HCT116 (cell line): ENCODE measurements around the gene EXOSC7. TPM values are rescaled to one million over a fixed set of nuclear protein-coding genes. Genes with fewer than 3 reads are reported as not detected.

Experiments
- ATAC-seq: fragments of 200-7000 bp; cut with Tn5 transposase; 2 replicates; pipeline ENCODE4 v1.9.1; 2020; ENCODE audit warnings: mild to moderate bottlenecking, moderate library complexity
- BruUV-seq: library from RNA; stranded (reverse); fragments of 400-500 nt; replicated peaks from 2 replicates; lab custom pipeline; 2021; lab: Mats Ljungman, UMichigan
- CTCF ChIA-PET: fragments of 300-600 bp; sonication (Branson Sonifier 250); formaldehyde crosslinking; loops from one replicate; lab custom pipeline; 2021; ENCODE audit warnings: antibody characterized with exemption; lab: Charles Lee
- POLR2A ChIA-PET: fragments of 300-600, 350-600 bp; sonication (Branson Sonifier 250); formaldehyde crosslinking; loops from one replicate; lab custom pipeline; 2021; ENCODE audit warnings: antibody characterized with exemption; lab: Charles Lee
- RAD21 ChIA-PET, 2 experiments: fragments of 300-600 bp; sonication (Branson Sonifier 250); formaldehyde crosslinking; loops; one replicate each; lab custom pipeline; 2023; ENCODE audit warnings: low total read pairs in 2 of 2; ENCODE audit not compliant: uncharacterized antibody in 2 of 2, unreplicated experiment in 2 of 2, low non-redundant PET in 1 of 2; lab: Charles Lee
- DNase-seq: peaks from one replicate; pipeline ENCODE4 v3.0.0-alpha.2; 2010; ENCODE audit warnings: low read depth, low spot score
- H2AFZ ChIP-seq: fragments of 200-600 bp; shearing (Covaris generic), sonication (generic); 2 replicates; pipeline ENCODE4 v1.6.1; 2017; ENCODE audit warnings: low read depth, mixed run types, mixed read lengths, antibody characterized with exemption, low read length; ENCODE audit not compliant: poor library complexity, severe bottlenecking
- H3K27ac ChIP-seq: 2 replicates; pipeline ENCODE4 v1.5.1; 2012; ENCODE audit warnings: low read depth, low read length
- H3K27me3 ChIP-seq: fragments of 200-600 bp; sonication (generic); 2 replicates; pipeline ENCODE4 v1.6.1; 2016; ENCODE audit warnings: mixed run types, low read length, mixed read lengths; ENCODE audit not compliant: insufficient read depth
- H3K36me3 ChIP-seq, 2 experiments: fragments of 200-500 bp in 1 of 2; fragments of 200-600 bp in 1 of 2; sonication (Bioruptor generic) in 1 of 2; sonication (generic) in 1 of 2; 2 replicates each; pipeline versions ENCODE4 v1.5.1 to v1.6.1; 2014 to 2016; ENCODE audit warnings: low read length in 2 of 2, inconsistent platforms in 1 of 2, mixed read lengths in 1 of 2, mixed run types in 1 of 2; ENCODE audit not compliant: insufficient read depth in 2 of 2, control insufficient read depth in 1 of 2
- H3K4me1 ChIP-seq, 2 experiments: fragments of 200-600 bp in 1 of 2; sonication (generic) in 1 of 2; 2 replicates each; pipeline versions ENCODE4 v1.5.1 to v1.6.1; 2012 to 2017; ENCODE audit warnings: low read length in 2 of 2, inconsistent platforms in 1 of 2, mild to moderate bottlenecking in 1 of 2, mixed read lengths in 1 of 2, mixed run types in 1 of 2, moderate library complexity in 1 of 2; ENCODE audit not compliant: insufficient read depth in 2 of 2, control insufficient read depth in 1 of 2
- H3K4me2 ChIP-seq: fragments of 200-600 bp; sonication (generic); 2 replicates; pipeline ENCODE4 v1.6.1; 2017; ENCODE audit warnings: mixed run types, low read length, mixed read lengths
- H3K4me3 ChIP-seq, 2 experiments: fragments of 200-600 bp in 1 of 2; sonication (generic) in 1 of 2; replicated peaks in 1 of 2; 2 replicates each; pipeline ENCODE4 v1.5.1; 2011 to 2016; ENCODE audit warnings: low read length in 2 of 2, control low read depth in 1 of 2, low read depth in 1 of 2, mild to moderate bottlenecking in 1 of 2, mixed read lengths in 1 of 2, mixed run types in 1 of 2
- H3K79me2 ChIP-seq: fragments of 200-600 bp; sonication (generic); 2 replicates; pipeline ENCODE4 v1.6.1; 2017; ENCODE audit warnings: mild to moderate bottlenecking, mixed run types, low read length, moderate library complexity, mixed read lengths; ENCODE audit not compliant: insufficient read depth
- H3K9ac ChIP-seq: fragments of 200-600 bp; sonication (generic); 2 replicates; pipeline ENCODE4 v1.6.1; 2016; ENCODE audit warnings: low read length, mixed read lengths
- H3K9me2 ChIP-seq: fragments of 200-600 bp; sonication (generic), shearing (Covaris generic); 2 replicates; pipeline ENCODE4 v1.6.1; 2017; ENCODE audit warnings: mixed run types, mild to moderate bottlenecking, moderate library complexity; ENCODE audit not compliant: insufficient read depth
- H3K9me3 ChIP-seq, 2 experiments: fragments of 200-500 bp in 1 of 2; fragments of 200-600 bp in 1 of 2; sonication (Bioruptor generic) in 1 of 2; sonication (generic) in 1 of 2; 2 replicates each; pipeline ENCODE4 v1.6.1; 2014 to 2017; ENCODE audit warnings: low read length in 2 of 2, mixed read lengths in 2 of 2, inconsistent platforms in 1 of 2, low read depth in 1 of 2, mild to moderate bottlenecking in 1 of 2, mixed run types in 1 of 2, moderate library complexity in 1 of 2; ENCODE audit not compliant: control insufficient read depth in 1 of 2, insufficient read depth in 1 of 2
- H4K20me1 ChIP-seq: fragments of 200-600 bp; sonication (generic), shearing (Covaris generic); 2 replicates; pipeline ENCODE4 v1.6.1; 2017; ENCODE audit warnings: mixed run types, mild to moderate bottlenecking, moderate library complexity; ENCODE audit not compliant: insufficient read depth
- CBX3 ChIP-seq: IDR thresholded peaks from 2 replicates; pipeline ENCODE4 v1.6.1; 2012; ENCODE audit warnings: low read depth
- CEBPB ChIP-seq: IDR thresholded peaks from 2 replicates; pipeline ENCODE4 v1.6.1; 2012; ENCODE audit warnings: low read depth
- EGR1 ChIP-seq: IDR thresholded peaks from 2 replicates; pipeline ENCODE4 v1.6.1; 2012; ENCODE audit warnings: low read depth
- EZH2 ChIP-seq: fragments of 200-600 bp; sonication (generic); IDR thresholded peaks from 2 replicates; pipeline ENCODE4 v1.6.1; 2017; ENCODE audit warnings: antibody characterized with exemption, mixed run types
- EZH2phosphoT487 ChIP-seq: fragments of 200-600 bp; IDR thresholded peaks from 2 replicates; pipeline ENCODE4 v1.6.1; 2018; ENCODE audit warnings: antibody characterized with exemption, borderline replicate concordance
- FOSL1 ChIP-seq: IDR thresholded peaks from 2 replicates; pipeline ENCODE4 v1.6.1; 2012; ENCODE audit warnings: low read depth
- JUND ChIP-seq: IDR thresholded peaks from 2 replicates; pipeline ENCODE4 v1.6.1; 2012
- POLR2A ChIP-seq: IDR thresholded peaks from 2 replicates; pipeline ENCODE4 v1.7.0; 2011; ENCODE audit warnings: borderline replicate concordance; ENCODE audit not compliant: insufficient read depth, insufficient read length; ENCODE audit errors: extremely low read depth
- POLR2AphosphoS5 ChIP-seq: IDR thresholded peaks from 2 replicates; pipeline ENCODE4 v1.6.1; 2011; ENCODE audit warnings: mild to moderate bottlenecking, low read depth, low read length, moderate library complexity
- RAD21 ChIP-seq: IDR thresholded peaks from 2 replicates; pipeline ENCODE4 v1.6.1; 2012; ENCODE audit warnings: low read depth, mild to moderate bottlenecking
- SIN3A ChIP-seq: IDR thresholded peaks from 2 replicates; pipeline ENCODE4 v1.6.1; 2012; ENCODE audit warnings: low read depth
- SP1 ChIP-seq: IDR thresholded peaks from 2 replicates; pipeline ENCODE4 v1.6.1; 2012; ENCODE audit warnings: low read depth
- TCF7L2 ChIP-seq: IDR thresholded peaks from 2 replicates; pipeline ENCODE4 v1.7.0; 2011; ENCODE audit warnings: borderline replicate concordance, inconsistent platforms; ENCODE audit not compliant: insufficient read depth, insufficient read length; ENCODE audit errors: extremely low read depth
- YY1 ChIP-seq: IDR thresholded peaks from 2 replicates; pipeline ENCODE4 v1.6.1; 2011; ENCODE audit warnings: low read length, low read depth, moderate library complexity, mild to moderate bottlenecking; ENCODE audit not compliant: insufficient replicate concordance; ENCODE audit errors: extremely low read depth
- ZFX ChIP-seq: fragments of 450-650 bp; IDR thresholded peaks from 2 replicates; pipeline ENCODE4 v1.6.1; 2017
- ZNF274 ChIP-seq: fragments of 200-500 bp; sonication (Bioruptor generic); IDR thresholded peaks from 2 replicates; pipeline ENCODE4 v1.6.1; 2014; ENCODE audit warnings: mild to moderate bottlenecking, low read depth, low read length, inconsistent platforms
- intact Hi-C: fragments of 100-400 bp; cut with micrococcal nuclease; formaldehyde crosslinking; loops from 2 replicates; pipeline ENCODE4 v1.10.0; 2022
- total RNA-seq: library from RNA; stranded (reverse); gene quantifications from one replicate; pipeline ENCODE4 v1.2.1, GENCODE V29; 2021; ENCODE audit not compliant: unreplicated experiment
- TF ChIP-seq, protein P1 (sequence below): IDR thresholded peaks from 2 replicates; pipeline ENCODE4 v1.6.1; 2012; ENCODE audit warnings: low read depth
- TF ChIP-seq, protein P2 (sequence below), 3 experiments: fragments of 200-600 bp in 1 of 3; sonication (generic) in 1 of 3; IDR thresholded peaks in 2 of 3; conservative IDR thresholded peaks in 1 of 3; 2 replicates each; pipeline ENCODE4 v1.5.1; 2012 to 2017; ENCODE audit warnings: low read depth in 2 of 3, low read length in 2 of 3, antibody characterized with exemption in 1 of 3, borderline replicate concordance in 1 of 3, control low read depth in 1 of 3, mild to moderate bottlenecking in 1 of 3, mixed read lengths in 1 of 3, mixed run types in 1 of 3, moderate library complexity in 1 of 3; ENCODE audit not compliant: insufficient read depth in 1 of 3

EXOSC7 gene
- total RNA-seq, 1 experiment from 2014 or later = 72.6 TPM

DNA sequence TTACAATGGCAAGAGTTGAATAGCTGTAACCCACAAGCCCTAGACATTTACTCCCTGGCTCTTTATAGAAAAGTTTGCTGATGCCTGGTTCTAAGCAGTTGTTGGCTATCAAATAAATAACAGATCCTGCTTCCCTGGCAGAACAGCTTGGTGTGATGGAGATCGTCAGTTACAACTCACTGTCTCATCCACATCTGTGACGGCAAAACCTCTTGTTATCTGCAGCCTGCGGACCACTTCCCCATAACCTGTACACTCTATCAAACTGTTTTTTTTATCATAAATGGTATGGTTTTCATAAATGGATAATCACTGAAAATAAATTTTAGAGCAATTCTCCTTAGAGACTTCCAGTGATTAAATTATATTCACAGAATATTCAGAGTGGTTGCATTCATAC is 14.2 kb upstream of the EXOSC7 start:
- Histone ChIP-seq H3K36me3 (no peaks in the 10 kb centered on the region), H3K27ac (no peak overlapping the region), H3K27me3 (no peaks in the 10 kb centered on the region), H3K4me2 (no peak overlapping the region), H3K9me3 (no peaks in the 10 kb centered on the region), H3K9me2 (no peaks in the 10 kb centered on the region), H4K20me1 (no peaks in the 10 kb centered on the region), H3K4me1 (peaks cover 19 to 41% of the 10 kb centered on the region in 2 experiments), H2AFZ (no peak overlapping the region), H3K79me2 (peaks cover 67% of the 10 kb centered on the region), H3K9ac (no peak overlapping the region), H3K4me3 (no peak overlapping the region)
- no TSS peak for BruUV-seq
- no peak for ATAC-seq
- POLR2A ChIA-PET = no interaction called here
- CTCF ChIA-PET = no interaction called here
- TF ChIP-seq POLR2AphosphoS5 (no peak), SIN3A (no peak), EZH2phosphoT487 (no peak), EZH2 (no peak), SP1 (no peak), YY1 (no peak), ZFX (no peak), CBX3 (no peak), EGR1 (no peak), RAD21 (no peak), ZNF274 (no peak), JUND (no peak), POLR2A (no peak), TCF7L2 (no peak), CEBPB (no peak), FOSL1 (no peak)
- TF ChIP-seq, protein P1, sequence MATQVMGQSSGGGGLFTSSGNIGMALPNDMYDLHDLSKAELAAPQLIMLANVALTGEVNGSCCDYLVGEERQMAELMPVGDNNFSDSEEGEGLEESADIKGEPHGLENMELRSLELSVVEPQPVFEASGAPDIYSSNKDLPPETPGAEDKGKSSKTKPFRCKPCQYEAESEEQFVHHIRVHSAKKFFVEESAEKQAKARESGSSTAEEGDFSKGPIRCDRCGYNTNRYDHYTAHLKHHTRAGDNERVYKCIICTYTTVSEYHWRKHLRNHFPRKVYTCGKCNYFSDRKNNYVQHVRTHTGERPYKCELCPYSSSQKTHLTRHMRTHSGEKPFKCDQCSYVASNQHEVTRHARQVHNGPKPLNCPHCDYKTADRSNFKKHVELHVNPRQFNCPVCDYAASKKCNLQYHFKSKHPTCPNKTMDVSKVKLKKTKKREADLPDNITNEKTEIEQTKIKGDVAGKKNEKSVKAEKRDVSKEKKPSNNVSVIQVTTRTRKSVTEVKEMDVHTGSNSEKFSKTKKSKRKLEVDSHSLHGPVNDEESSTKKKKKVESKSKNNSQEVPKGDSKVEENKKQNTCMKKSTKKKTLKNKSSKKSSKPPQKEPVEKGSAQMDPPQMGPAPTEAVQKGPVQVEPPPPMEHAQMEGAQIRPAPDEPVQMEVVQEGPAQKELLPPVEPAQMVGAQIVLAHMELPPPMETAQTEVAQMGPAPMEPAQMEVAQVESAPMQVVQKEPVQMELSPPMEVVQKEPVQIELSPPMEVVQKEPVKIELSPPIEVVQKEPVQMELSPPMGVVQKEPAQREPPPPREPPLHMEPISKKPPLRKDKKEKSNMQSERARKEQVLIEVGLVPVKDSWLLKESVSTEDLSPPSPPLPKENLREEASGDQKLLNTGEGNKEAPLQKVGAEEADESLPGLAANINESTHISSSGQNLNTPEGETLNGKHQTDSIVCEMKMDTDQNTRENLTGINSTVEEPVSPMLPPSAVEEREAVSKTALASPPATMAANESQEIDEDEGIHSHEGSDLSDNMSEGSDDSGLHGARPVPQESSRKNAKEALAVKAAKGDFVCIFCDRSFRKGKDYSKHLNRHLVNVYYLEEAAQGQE = no peak
- TF ChIP-seq, protein P2, sequence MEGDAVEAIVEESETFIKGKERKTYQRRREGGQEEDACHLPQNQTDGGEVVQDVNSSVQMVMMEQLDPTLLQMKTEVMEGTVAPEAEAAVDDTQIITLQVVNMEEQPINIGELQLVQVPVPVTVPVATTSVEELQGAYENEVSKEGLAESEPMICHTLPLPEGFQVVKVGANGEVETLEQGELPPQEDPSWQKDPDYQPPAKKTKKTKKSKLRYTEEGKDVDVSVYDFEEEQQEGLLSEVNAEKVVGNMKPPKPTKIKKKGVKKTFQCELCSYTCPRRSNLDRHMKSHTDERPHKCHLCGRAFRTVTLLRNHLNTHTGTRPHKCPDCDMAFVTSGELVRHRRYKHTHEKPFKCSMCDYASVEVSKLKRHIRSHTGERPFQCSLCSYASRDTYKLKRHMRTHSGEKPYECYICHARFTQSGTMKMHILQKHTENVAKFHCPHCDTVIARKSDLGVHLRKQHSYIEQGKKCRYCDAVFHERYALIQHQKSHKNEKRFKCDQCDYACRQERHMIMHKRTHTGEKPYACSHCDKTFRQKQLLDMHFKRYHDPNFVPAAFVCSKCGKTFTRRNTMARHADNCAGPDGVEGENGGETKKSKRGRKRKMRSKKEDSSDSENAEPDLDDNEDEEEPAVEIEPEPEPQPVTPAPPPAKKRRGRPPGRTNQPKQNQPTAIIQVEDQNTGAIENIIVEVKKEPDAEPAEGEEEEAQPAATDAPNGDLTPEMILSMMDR (IDR thresholded peaks at IDR 0.05 in 2 of 3, conservative IDR thresholded peaks at IDR 0.05 in 1 of 3; ENCODE audit: borderline replicate concordance in 1 of 3, insufficient read depth in 1 of 3, low read depth in 2 of 3, low read length in 2 of 3) = no peak
- DNase-seq = no peak
- RAD21 ChIA-PET = no interaction called here
- intact Hi-C loops = loop anchor here (10.0 kb wide), 1 partner anchor 197 kb away; the partner anchor contains the start of genes KIAA1143 and KIF15
